Prostate gland (tissue), 2 donors: ENCODE results near the gene SLC66A2. TPM values are rescaled to one million over a fixed set of nuclear protein-coding genes. Genes with fewer than 3 reads are reported as not detected.

Source experiments
- DNase-seq: peaks from one replicate; pipeline ENCODE4 v3.0.0-alpha.2; 2019; ENCODE audit warnings: low spot score
- H3K27ac ChIP-seq, 2 donors: fragments of 200-600 bp; sonication (generic); 2 replicates each; pipeline ENCODE4 v1.5.1; 2017 to 2019
- H3K27me3 ChIP-seq: fragments of 200-600 bp; sonication (generic); replicated peaks from 2 replicates; pipeline ENCODE4 v1.5.1; 2019; ENCODE audit not compliant: insufficient read depth
- H3K36me3 ChIP-seq, 2 donors: fragments of 200-600 bp; sonication (generic); 1 replicate in 1 of 2; 2 replicates in 1 of 2; pipeline versions ENCODE4 v1.5.1 to v1.8.1; 2017 to 2019
- H3K4me1 ChIP-seq: fragments of 200-600 bp; sonication (generic); replicated peaks from 2 replicates; pipeline ENCODE4 v1.5.1; 2019
- H3K4me3 ChIP-seq, 2 donors: fragments of 200-600 bp; sonication (generic); 2 replicates each; pipeline ENCODE4 v1.5.1; 2017 to 2019
- H3K9me3 ChIP-seq: fragments of 200-600 bp; sonication (generic); 2 replicates; pipeline ENCODE4 v1.5.1; 2017
- CTCF ChIP-seq, 4 experiments: fragments of 200-600 bp in 2 of 4; fragments of 450-650 bp in 2 of 4; sonication (generic) in 2 of 4; IDR thresholded peaks; 1 replicate in 3 of 4; 2 replicates in 1 of 4; pipeline ENCODE4 v1.5.1; 2016 to 2019; ENCODE audit warnings: antibody characterized with exemption in 4 of 4, mild to moderate bottlenecking in 2 of 4, moderate library complexity in 2 of 4
- POLR2A ChIP-seq: fragments of 450-650 bp; IDR thresholded peaks from one replicate; pipeline ENCODE4 v1.6.1; 2016; ENCODE audit warnings: antibody characterized with exemption, mild to moderate bottlenecking
- POLR2AphosphoS5 ChIP-seq: sonication (generic); formaldehyde crosslinking; IDR thresholded peaks from one replicate; pipeline ENCODE4 v1.6.1; 2017; ENCODE audit warnings: antibody characterized with exemption
- WGBS: methylation state at CpG from one replicate; pipeline ENCODE4 v1.1.5; 2018; 5-methylcytosine and 5-hydroxymethylcytosine counted together
- intact Hi-C: fragments of 100-400 bp; cut with DNase I; formaldehyde crosslinking; loops from one replicate; pipeline ENCODE4 v1.14.2; 2022
- total RNA-seq, 2 donors: library from RNA; depleted of rRNA; stranded (reverse); fragments of >200 nt; gene quantifications; one replicate each; pipeline ENCODE4 v1.1.0, GENCODE V29; 2016

Gene SLC66A2
- total RNA-seq, 2 donors from 2014 or later, result 37.6 to 74.1 TPM

GRCh38 chr18:79884963-79885728, 66.3 kb downstream of the SLC66A2 start:
- no peak for TF ChIP-seq POLR2AphosphoS5
- TF ChIP-seq CTCF (IDR thresholded peaks at IDR 0.05), result no peak
- TF ChIP-seq POLR2A, result no peak
- Histone ChIP-seq H3K4me1 (no peaks in the 10 kb centered on the region), H3K9me3 (no peaks in the 10 kb centered on the region), H3K27me3 (no peaks in the 10 kb centered on the region), H3K27ac (no peak overlapping the region), H3K36me3 (no peaks in the 10 kb centered on the region), H3K4me3 (no peak overlapping the region)
- DNase-seq, result no peak
- intact Hi-C loops, result no loop called here
- 72% methylated on average over 25 of the region's 25 CpGs for WGBS

- Histone ChIP-seq H3K4me1 (no peaks in the 10 kb centered on the region), H3K27ac (no peak overlapping the region), H3K4me3 (no peak overlapping the region), H3K9me3 (no peaks in the 10 kb centered on the region), H3K27me3 (no peaks in the 10 kb centered on the region), H3K36me3 (no peaks in the 10 kb centered on the region)
- intact Hi-C loops, result no loop called here
- WGBS, result 77% methylated on average over 29 of the region's 29 CpGs
- TF ChIP-seq POLR2A, result no peak
- TF ChIP-seq CTCF (IDR thresholded peaks at IDR 0.05), result no peak
- TF ChIP-seq POLR2AphosphoS5, result no peak
- DNase-seq, result no peak
Measured at GRCh38 chr18:79884294-79884962, 67.0 kb downstream of the SLC66A2 start.

GRCh38 chr18:79883461-79884293, 67.8 kb downstream of the SLC66A2 start:
- H3K27ac ChIP-seq, result no peak overlapping the region
- no peak overlapping the region for H3K4me3 ChIP-seq
- TF ChIP-seq POLR2A, result no peak
- TF ChIP-seq CTCF (IDR thresholded peaks at IDR 0.05), result no peak
- TF ChIP-seq POLR2AphosphoS5, result no peak
- H3K4me1 ChIP-seq, result no peaks in the 10 kb centered on the region
- H3K36me3 ChIP-seq, result no peaks in the 10 kb centered on the region
- WGBS, result 90% methylated on average over 31 of the region's 31 CpGs
- no peak for DNase-seq
- no peaks in the 10 kb centered on the region for H3K27me3 ChIP-seq
- no peaks in the 10 kb centered on the region for H3K9me3 ChIP-seq
- intact Hi-C loops, result no loop called here

GRCh38 chr18:79882522-79883241, 68.8 kb downstream of the SLC66A2 start:
- Histone ChIP-seq H3K27me3 (no peaks in the 10 kb centered on the region), H3K4me1 (no peaks in the 10 kb centered on the region), H3K9me3 (no peaks in the 10 kb centered on the region), H3K36me3 (no peaks in the 10 kb centered on the region), H3K27ac (no peak overlapping the region), H3K4me3 (no peak overlapping the region)
- intact Hi-C loops, result no loop called here
- DNase-seq, result no peak
- WGBS, result 97% methylated on average over 68 of the region's 68 CpGs
- no peak for TF ChIP-seq POLR2AphosphoS5
- TF ChIP-seq CTCF (IDR thresholded peaks at IDR 0.05), result no peak
- TF ChIP-seq POLR2A, result no peak
